HG03460 (cell line): ENCODE measurements around the gene RTN4IP1.

ENCODE experiments used
- ATAC-seq: cut with Tn5 transposase; IDR thresholded peaks from one replicate; pipeline ENCODE4 v1.9.1; 2021; ENCODE audit not compliant: unreplicated experiment

The RTN4IP1 gene

GRCh38 chr6:106629103-106629858 lies at the start of gene RTN4IP1, which contains the start of gene QRSL1:
Gene RTN4IP1, minus strand, starts transcription at chr6:106629498. Its CDS starts 477 bp downstream, at chr6:106629021.
Gene QRSL1, plus strand, starts transcription at chr6:106629578. Its CDS starts 104 bp downstream, at chr6:106629682.
- peak; percentile 84 for ATAC-seq

GRCh38 chr6:106677282-106677681 lies 48.0 kb upstream of the RTN4IP1 start:
- ATAC-seq, result no peak

GRCh38 chr6:106674541-106675229 lies 45.4 kb upstream of the RTN4IP1 start:
- ATAC-seq, result no peak

GRCh38 chr6:106671651-106672050 lies 42.4 kb upstream of the RTN4IP1 start:
- ATAC-seq, result no peak

- ATAC-seq, result no peak
These were observed 40.9 kb upstream of the RTN4IP1 start for GRCh38 chr6:106670236-106670635.

- no peak for ATAC-seq
These were observed 37.7 kb upstream of the RTN4IP1 start for GRCh38 chr6:106667022-106667402.

GRCh38 chr6:106666282-106667021 lies 37.2 kb upstream of the RTN4IP1 start:
- peak; percentile 99 for ATAC-seq

GRCh38 chr6:106662458-106662857 lies 33.2 kb upstream of the RTN4IP1 start:
- ATAC-seq, result no peak

GRCh38 chr6:106659859-106660258 lies 30.6 kb upstream of the RTN4IP1 start:
- no peak for ATAC-seq

GRCh38 chr6:106658469-106658868 lies 29.2 kb upstream of the RTN4IP1 start:
- no peak for ATAC-seq

GRCh38 chr6:106648651-106649308 lies 19.5 kb upstream of the RTN4IP1 start:
- peak; percentile 83 for ATAC-seq

- ATAC-seq, result no peak
These were observed 13.8 kb upstream of the RTN4IP1 start for GRCh38 chr6:106643061-106643460.

GRCh38 chr6:106642476-106642875 lies 13.2 kb upstream of the RTN4IP1 start:
- ATAC-seq, result no peak

GRCh38 chr6:106639812-106640211 lies 10.5 kb upstream of the RTN4IP1 start:
- no peak for ATAC-seq

GRCh38 chr6:106637717-106638341 lies 8.5 kb upstream of the RTN4IP1 start:
- ATAC-seq, result peak; percentile 78

GRCh38 chr6:106637051-106637716 lies 7.9 kb upstream of the RTN4IP1 start:
- ATAC-seq, result peak; percentile 30

- no peak for ATAC-seq
These were observed 5.3 kb upstream of the RTN4IP1 start for GRCh38 chr6:106634565-106634964.

GRCh38 chr6:106631346-106631745 lies 2.0 kb upstream of the RTN4IP1 start:
- ATAC-seq, result no peak

- no peak for ATAC-seq
These were observed 1.1 kb upstream of the RTN4IP1 start for GRCh38 chr6:106630366-106630765.

GRCh38 chr6:106629859-106630163 lies 513 bp upstream of the RTN4IP1 start:
- ATAC-seq, result no peak
